ENCODE measurements around the gene NMT2.

NMT2 gene

GRCh38 chr10:15140698-15141097 is 27.8 kb downstream of the NMT2 start:
- DNase-seq, result no peak

GRCh38 chr10:15137636-15138035 is 30.9 kb downstream of the NMT2 start:
- DNase-seq, result no peak

GRCh38 chr10:15137036-15137359 is 31.5 kb downstream of the NMT2 start:
- no peak for DNase-seq

DNA sequence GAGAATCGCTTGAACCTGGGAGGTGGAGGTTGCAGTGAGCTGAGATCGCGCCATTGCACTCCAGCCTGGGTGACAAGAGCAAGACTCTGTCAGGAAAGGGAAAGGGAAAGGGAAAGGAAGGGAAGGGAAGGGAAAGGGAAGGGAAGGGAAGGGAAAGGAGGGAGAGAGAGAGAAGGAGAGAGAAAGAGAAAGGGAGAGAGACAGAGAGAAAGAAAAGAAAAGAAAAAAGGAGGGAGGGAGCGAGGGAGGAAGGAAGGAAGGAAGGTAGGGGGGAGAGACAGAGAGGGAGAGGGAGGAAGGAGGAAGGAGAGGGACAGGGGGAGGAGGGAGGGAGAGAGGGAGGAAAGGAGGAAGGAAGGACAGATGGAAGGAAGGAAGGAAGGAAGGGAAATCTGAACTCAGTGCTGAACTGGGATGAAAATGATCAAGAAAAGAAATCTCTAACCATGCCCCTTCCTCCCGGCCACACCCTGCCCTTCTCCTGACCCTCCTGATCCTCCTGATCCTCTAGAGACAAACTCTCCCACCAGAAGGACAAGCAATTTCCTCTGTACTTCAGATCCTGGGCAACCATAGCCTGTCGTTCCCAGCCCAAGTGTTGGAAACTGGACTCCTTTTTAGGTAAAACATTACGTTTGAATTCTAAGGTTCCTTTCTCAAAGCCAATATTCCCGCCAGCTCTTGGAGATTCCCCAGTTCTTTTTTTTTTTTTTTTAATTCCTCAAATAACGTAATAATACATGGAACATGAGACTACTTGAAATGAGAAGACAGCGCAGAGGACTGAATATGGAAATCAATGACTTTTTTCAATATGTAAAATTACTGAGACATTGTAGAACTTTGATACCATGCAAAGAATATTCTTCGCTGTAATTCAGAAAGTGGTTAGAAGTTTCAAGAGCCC is 32.1 kb downstream of the NMT2 start:
- no peak for DNase-seq

DNA sequence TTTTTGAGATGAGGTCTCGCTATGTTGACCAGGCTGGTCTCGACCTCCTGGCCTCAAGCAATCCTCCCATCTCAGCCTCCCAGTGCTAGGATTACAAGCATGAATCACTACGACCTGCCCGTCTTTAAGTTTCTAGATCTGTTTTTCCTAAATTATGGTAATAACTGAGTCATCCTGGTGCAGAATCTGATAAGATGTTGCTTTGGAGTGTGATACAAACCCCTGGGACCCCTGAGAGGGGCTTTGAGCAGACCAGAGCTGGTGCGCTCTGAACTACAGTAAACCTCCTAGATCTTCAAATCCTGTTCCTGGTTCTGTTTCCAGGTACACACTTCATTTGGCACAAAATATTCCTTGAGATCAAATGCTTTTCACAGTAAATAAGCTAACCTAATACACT is 37.2 kb downstream of the NMT2 start:
- DNase-seq, result no peak

DNA sequence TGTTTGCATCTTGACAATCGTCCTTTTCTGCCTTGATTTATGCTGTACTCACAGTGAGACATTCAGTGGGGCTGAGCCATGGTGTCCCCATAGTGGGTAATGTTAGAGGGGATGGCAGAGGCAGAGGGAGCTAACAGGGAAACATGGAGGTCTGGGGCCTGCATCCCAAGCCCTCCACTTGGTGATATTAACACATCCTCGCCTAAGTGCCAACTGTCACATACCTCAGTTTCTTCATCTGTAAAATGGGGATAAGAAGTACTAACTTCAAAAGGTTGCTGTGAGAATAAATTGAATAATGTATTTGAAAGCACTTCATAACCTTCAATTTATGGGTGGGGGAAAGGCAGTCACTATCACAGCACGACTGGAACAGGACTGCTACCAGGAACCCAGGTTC is 43.6 kb downstream of the NMT2 start:
- DNase-seq, result no peak

DNA sequence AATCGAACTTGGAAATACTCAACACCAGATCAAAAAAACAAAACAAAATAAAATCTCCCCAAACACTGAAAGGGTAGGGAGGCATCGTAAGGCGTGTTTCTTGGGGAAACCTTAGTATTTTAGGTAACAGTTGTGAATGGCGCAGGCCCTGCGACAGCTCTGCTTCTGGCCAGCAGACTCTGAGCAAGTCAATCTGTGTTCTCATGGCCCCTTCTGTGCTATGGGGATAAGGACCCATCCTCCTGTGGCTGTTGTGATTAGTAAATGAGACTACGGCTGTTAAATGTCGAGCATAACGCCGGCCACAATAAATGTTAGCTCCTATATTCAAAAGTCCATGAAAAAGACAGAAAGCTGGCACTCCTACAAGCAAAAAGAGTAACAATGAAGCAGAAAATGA is 44.3 kb downstream of the NMT2 start:
- no peak for DNase-seq

DNA sequence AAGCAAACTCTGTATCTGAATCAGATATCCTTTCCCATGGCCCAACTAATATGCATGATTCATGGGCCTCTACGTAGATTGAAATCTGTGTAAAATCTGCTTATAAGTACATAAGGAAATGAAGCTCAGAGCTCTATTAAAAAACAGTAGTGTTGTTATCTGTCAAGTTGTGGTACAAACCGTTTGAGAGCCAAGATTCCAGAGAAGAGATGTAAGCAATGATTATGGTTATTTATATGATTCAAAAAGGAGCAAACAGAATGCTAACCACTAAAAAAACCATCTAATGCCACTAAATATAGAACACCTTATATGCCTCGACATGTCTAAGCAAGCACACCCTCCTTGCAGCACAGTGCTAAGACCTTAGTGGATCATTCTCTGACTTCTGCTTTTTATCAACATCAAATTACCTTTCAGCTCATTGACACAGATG is 44.7 kb downstream of the NMT2 start:
- DNase-seq, result no peak

DNA sequence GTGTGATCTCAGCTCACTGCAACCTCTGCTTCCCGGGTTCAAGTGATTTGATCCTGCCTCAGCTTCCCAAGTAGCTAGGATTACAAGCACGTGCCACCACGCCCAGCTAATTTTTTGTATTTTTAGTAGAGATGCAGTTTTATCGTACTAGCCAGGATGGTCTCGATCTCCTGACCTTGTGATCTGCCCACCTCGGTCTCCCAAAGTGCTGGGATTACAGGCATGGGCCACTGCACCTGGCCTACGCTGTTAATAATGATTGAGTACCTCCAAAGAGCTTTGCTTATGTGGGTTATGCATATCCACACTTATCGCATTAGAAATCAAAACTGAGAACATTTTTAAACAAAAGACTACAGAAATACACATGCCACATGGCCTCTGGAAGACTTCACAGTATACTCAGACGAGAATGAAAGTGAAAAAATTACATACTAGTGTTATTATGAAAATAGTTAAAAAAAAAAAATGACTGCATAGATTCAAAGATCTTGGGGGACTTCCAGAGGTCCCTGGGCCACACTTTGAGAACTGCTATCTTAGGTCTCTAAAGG is 45.9 kb downstream of the NMT2 start:
- DNase-seq, result no peak

GRCh38 chr10:15121707-15122106 is 46.8 kb downstream of the NMT2 start:
- no peak for DNase-seq

DNA sequence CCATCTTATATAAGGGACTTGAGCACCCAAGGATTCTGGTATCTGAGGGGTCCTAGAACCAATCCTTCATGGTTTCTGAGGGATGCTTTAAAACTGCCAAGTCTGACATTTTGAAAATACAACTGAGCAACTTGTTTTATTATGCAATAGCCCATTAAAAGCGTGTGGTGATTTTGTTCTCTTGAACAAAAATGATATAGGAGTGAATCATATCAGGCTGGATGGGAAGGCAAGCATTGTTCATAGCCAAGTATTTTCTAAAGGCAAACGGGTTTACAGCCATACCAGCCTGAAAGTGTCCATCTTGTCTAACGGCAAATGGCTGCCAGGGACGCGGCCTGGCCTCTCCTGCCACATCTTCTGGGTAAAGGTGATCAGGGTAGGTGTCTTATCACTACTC is 48.0 kb downstream of the NMT2 start:
- DNase-seq, result no peak

GRCh38 chr10:15118615-15119014 is 49.9 kb downstream of the NMT2 start:
- no peak for DNase-seq

DNA sequence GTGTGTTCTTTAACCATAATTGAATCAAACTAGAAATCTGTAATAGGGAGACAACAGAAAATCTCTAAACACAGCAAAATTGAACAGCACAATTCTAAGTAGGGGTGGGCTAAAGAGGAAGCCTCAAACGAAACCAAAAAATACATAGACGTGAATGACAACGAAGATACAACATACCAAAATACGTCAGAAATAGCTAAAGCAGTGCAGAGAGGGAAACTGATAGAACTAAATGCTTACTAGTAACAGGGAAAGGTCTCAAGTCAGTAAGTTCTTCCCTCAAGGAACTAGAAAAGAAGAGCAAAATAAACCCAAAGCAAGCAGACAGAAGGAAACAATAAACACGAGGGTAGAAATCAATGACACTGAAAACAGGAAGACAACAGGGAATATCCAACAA is 52.3 kb downstream of the NMT2 start:
- DNase-seq, result no peak

GRCh38 chr10:15113766-15114165 is 54.7 kb downstream of the NMT2 start:
- DNase-seq, result no peak

- no peak for DNase-seq
These were observed 55.8 kb downstream of the NMT2 start for GRCh38 chr10:15112657-15113056.

DNA sequence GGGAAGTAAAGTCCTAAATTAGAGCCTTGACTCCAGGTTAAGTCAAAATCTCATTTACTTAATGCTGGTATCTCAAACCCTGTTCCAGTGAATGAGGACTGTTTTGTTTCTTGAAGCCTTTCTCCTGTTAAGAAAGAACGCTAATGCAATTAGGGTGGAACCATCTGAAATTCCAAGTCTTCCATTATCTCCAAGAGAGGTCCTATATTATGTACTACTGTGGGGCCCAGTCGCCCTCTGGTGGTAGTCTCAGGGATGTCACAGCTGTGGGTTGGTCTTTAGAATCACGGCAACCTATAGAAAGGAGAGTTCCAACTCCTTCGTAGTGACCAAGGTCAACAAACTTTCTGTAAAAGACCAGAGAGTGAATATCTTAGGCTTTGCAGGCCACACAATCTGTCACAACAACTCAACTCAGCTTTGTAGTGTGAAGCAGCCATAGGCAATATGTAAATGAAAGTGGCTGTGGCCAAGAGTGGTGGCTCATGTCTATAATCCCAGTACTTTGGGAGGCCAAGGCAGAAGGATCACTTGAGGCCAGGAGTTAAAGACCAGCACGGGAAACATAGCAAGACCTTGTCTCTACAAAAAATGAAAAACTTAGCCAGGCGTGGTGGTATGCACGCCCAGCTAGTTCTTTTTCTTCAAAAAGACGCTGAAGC is 62.0 kb downstream of the NMT2 start:
- peak; percentile 68 for DNase-seq

GRCh38 chr10:15103513-15103912 is 65.0 kb downstream of the NMT2 start:
- no peak for DNase-seq

- DNase-seq, result no peak
These were observed 68.6 kb downstream of the NMT2 start for GRCh38 chr10:15099886-15100285.

DNA sequence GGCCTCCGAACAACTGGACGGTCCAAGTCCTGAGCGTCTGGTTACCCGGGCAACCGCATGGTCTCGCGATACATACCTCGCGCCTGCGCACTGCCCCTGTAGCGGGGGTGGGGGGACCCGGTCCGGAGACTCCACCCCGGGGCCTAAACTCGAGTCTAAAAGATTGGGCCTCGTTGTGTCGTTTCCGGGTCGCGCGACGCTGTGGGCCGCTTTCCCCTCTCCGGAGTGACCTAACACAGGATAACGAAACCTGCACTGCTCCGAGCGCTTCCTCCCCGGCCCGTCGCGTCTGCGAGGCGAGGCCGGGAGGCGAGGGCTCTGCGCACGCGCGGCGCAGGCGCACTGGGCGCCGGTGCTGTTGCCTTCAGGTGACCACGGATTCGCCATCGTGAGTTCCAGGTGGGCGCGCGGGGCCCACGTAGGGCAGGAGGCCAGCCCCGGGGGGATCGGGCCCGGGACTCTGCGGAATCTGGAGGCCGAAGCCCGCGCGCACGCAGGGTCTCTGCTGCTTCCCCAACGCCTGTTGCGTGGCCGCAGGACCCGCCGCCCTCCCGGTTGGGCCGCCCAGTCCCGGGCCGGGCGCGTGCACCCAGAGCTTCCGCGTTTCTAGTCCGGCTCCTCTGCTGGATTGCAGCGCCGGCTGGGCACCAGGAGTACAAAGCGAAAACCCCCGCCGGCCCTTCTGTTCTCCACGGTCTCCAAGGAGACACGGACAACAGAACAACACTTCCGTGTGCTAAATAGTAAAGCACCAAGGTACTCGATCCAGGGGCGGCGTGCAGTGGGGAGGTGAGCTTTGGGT is 71.3 kb downstream of the NMT2 start, which contains the start of gene RPP38:
Gene RPP38 (plus strand): TSS at position 345 of the 802 bp plus-strand sequence. CDS start 5,960 bp downstream, outside the sequence.
- peak; percentile 96 for DNase-seq

- DNase-seq, result no peak
These were observed 71.9 kb downstream of the NMT2 start for GRCh38 chr10:15096661-15097010.

DNA sequence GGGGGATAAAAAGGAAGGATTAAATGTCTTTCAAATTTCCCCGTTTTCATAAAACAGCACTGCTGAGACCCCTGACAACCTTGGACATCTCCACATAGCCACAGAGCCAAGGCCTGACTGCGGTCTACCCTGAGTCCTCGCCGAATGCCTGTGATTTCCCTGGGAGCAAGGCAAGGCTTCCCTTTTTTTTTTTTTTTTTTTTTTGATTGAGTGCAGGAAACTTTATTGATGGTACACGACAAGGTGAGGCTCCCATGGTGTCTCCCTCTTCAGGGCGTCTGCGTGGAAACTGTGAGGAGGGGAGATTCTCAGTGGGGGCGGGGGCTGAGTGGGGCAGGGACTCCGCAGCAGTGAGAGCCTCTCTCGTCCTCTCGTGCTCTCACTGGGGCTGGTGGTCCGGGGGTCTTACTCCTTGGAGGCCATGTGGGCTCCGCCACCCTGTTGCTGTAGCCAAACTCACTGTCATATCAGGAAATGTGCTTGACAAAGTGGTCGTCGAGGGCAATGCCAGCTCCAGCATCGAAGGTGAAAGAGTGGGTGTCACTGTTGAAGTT is 75.6 kb downstream of the NMT2 start:
- no peak for DNase-seq

- DNase-seq, result no peak
These were observed 77.1 kb downstream of the NMT2 start for GRCh38 chr10:15091418-15091817.

Data from stimulated activated CD4-positive, alpha-beta T cell treated with anti-CD3 and anti-CD28 coated beads, Interleukin-4, amount 100 ng/mL, for 1 hour (primary cell).